ENCODE results near the gene MCF2L. TPM values are rescaled to one million over a fixed set of nuclear protein-coding genes. Genes with fewer than 3 reads are reported as not detected.
A peak's percentile ranks its signal among the peaks of the same experiment; 100 is the strongest.

The MCF2L gene
- total RNA-seq, 2 experiments from 2014 or later: 1.6 to 2.8 TPM

DNA sequence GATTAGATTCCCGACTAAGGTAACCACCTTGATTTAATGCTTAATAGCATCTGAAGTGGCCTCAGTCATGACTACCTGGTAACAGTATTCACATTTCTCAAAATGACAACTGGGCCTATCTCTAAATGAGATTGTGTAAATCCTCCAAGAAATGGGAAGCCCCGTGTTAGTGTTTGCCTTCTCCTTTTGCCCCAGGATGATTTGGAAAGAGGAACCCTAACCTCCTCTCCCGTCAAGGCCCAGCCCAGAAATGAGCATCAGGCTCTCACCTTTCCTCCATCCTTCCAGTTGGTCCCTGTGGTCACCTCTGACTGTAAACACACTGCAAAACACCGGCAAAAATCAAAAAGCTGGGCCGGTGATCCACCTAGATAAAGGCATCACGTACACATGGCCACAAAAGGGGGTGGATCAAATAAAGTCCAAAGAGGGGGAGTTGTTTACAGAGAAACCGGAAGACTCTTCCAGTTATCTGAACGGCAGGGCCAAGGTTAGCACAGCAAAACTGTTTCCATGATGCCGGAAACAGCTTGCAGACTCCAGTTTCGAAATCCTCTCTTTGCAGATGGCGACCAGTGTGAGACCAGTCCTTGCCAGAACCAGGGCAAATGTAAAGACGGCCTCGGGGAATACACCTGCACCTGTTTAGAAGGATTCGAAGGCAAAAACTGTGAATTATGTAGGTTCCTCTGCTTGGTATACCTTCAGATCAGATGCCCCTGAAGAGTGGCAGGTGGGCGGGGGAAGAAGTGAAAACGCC is 170.0 kb downstream of the MCF2L start:
- no peak for DNase-seq
- no peak overlapping the region for H3K27ac Mint-ChIP-seq
- CTCF ChIA-PET: no interaction called here
- no peaks in the 10 kb centered on the region for H3K36me3 Mint-ChIP-seq
- peaks cover 22% of the 10 kb centered on the region for H3K27me3 Mint-ChIP-seq
- H3K9me3 Mint-ChIP-seq (ENCODE audit: low read depth): no peaks in the 10 kb centered on the region
- H3K4me1 Mint-ChIP-seq: no peaks in the 10 kb centered on the region
- H3K4me3 Mint-ChIP-seq: no peak overlapping the region
- no peak for ATAC-seq

DNA sequence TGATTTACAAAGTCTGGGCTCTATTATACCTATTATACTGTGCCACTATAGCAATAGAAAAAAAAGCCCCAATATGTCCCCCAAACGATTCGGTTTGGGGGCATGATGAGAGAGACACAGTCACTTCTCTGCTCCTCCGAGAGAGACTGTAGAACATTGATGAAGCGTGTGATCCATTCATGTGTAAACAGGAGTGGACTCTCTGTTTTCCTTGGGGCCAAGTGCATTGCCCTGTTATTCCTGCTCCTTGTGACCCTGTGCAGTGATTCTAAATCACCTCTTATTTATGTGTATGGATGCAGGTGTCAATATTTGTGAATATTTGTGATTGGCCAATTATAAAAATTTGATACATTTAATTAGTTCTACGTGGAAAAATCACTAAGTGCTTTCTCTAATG is 170.6 kb downstream of the MCF2L start:
- CTCF ChIA-PET: no interaction called here

DNA sequence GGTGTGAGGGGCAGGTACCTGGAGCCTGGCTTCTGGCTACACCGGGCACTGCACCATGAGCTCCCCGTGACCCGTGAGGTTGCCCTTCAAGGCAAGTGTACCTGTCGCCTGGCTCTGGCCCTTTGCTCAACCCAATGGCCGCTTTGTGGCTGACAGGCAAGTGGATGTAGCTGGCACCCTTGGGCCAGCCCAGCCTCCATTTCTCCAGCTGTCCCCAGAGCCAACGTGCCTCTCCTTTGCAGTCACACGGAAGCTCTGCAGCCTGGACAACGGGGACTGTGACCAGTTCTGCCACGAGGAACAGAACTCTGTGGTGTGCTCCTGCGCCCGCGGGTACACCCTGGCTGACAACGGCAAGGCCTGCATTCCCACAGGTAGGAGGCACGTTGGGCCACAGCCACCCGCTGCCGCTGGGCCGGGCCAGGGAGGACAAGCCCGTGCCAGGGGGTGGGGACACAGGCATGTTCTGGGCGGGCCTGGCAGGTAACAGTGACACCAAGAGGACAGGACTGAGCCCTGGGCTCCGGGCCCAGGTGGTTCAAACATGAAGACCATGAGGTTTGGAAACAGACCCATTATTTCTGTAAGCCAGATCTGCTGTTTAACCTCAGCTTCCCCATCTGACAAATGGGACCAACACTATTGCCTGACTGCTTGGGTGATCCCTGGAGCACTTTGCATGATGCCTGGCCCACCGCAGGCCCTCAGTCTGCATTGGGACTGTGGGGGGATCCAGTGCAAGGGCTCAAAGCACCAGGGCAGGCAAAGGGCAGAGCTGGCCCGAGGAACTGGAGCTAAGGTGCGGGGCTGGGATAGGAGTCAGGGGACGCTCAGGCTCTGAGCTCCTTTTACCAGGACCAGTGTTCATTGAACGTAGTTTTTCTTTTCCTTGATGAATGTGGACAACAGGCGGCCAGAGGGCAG is 171.9 kb downstream of the MCF2L start:
- Mint-ChIP-seq H3K36me3 (no peaks in the 10 kb centered on the region), H3K4me3 (no peak overlapping the region), H3K4me1 (no peaks in the 10 kb centered on the region), H3K9me3 (ENCODE audit: low read depth) (no peaks in the 10 kb centered on the region), H3K27ac (no peak overlapping the region), H3K27me3 (peaks cover 17% of the 10 kb centered on the region)
- ATAC-seq (no peak), DNase-seq (no peak)
- CTCF ChIA-PET: interaction anchor here (1.2 kb wide), 1 partner anchor 17 kb away, joined by 3 read pairs; no protein-coding TSS in a partner anchor

More for the DNA sequence above, 170.6 kb downstream of the MCF2L start:
- Mint-ChIP-seq H3K9me3 (ENCODE audit: low read depth) (no peaks in the 10 kb centered on the region), H3K36me3 (no peaks in the 10 kb centered on the region), H3K4me3 (no peak overlapping the region), H3K4me1 (no peaks in the 10 kb centered on the region), H3K27me3 (peaks cover 19% of the 10 kb centered on the region), H3K27ac (no peak overlapping the region)
- DNase-seq (no peak), ATAC-seq (no peak)

DNA sequence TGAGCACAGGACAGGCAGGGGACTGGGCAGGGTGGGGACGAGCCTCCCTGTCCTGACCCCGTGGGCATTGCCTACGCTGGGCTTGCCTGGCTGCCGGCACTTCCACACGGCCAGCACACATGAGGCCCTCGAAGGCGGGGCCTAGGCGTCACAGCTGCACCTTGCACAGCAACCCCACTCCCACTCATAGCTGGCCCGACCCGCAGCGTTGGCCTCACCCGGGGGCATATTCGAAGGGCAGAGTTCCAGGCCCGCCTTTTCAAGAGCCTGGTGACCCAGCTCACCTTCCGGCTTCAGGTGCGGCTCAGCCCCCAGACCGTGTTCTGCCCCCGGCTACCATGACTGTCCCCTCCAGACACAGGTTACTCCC is 172.6 kb downstream of the MCF2L start:
- DNase-seq (no peak), ATAC-seq (no peak)
- no peaks in the 10 kb centered on the region for H3K9me3 Mint-ChIP-seq (ENCODE audit: low read depth)
- H3K36me3 Mint-ChIP-seq: no peaks in the 10 kb centered on the region
- H3K27me3 Mint-ChIP-seq: peaks cover 15% of the 10 kb centered on the region
- no peak overlapping the region for H3K4me3 Mint-ChIP-seq
- H3K4me1 Mint-ChIP-seq: no peaks in the 10 kb centered on the region
- CTCF ChIA-PET: interaction anchor here (1.2 kb wide), 1 partner anchor 18 kb away, joined by 3 read pairs; no protein-coding TSS in a partner anchor
- H3K27ac Mint-ChIP-seq: no peak overlapping the region

DNA sequence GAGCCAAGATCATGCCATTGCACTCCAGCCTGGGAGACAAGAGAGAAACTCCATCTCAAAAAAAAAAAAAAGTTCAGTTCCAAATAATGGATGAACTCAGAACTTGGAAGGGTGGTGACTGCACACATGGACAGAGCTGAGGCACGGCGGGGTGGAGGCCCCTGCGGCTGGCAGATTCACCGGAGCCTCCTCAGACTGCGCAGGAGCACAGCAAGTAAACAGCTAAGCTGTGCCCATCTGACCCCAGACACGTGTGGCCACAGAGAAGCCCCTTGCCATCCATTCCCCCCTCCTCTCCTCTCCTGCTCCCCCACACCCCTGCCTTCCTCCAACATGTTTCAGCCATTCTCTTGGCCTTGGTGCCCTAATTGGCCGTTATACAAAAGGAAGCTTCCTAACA is 173.9 kb downstream of the MCF2L start:
- H3K9me3 Mint-ChIP-seq (ENCODE audit: low read depth): no peaks in the 10 kb centered on the region

DNA sequence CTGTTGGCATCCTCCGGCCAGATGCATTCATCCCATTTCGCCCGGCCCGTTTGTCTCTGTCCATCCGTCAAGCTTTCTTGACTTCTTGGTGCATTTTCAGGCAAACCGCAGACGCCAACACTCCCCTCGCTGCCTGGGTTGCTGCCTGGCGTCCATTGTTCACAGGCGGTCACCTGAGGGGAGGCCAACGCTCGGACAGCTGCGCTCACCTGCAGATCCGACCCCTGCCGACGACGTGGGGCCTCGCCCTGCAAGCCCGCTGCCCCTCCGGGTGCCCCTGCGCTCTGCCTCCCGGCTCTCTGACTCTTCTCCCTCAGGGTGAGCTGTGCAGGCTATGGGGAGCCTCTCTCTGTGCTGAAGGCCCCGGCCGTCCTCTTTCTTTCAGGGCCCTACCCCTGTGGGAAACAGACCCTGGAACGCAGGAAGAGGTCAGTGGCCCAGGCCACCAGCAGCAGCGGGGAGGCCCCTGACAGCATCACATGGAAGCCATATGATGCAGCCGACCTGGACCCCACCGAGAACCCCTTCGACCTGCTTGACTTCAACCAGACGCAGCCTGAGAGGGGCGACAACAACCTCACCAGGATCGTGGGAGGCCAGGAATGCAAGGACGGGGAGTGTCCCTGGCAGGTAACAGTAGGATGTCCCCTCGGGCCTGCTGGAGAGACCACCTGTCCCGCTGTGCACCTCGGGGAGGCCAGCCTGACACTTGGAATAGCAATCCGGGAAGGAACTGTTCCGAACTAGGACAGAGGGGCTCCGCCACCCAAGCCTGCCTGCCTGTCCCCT is 174.6 kb downstream of the MCF2L start:
- Mint-ChIP-seq H3K36me3 (no peaks in the 10 kb centered on the region), H3K27ac (no peak overlapping the region), H3K27me3 (peaks cover 4% of the 10 kb centered on the region), H3K4me1 (no peaks in the 10 kb centered on the region), H3K9me3 (ENCODE audit: low read depth) (no peaks in the 10 kb centered on the region), H3K4me3 (no peak overlapping the region)
- DNase-seq: no peak
- CTCF ChIA-PET: no interaction called here
- no peak for ATAC-seq

More for the DNA sequence above, 173.9 kb downstream of the MCF2L start:
- DNase-seq (no peak), ATAC-seq (no peak)
- Mint-ChIP-seq H3K4me1 (no peaks in the 10 kb centered on the region), H3K27ac (no peak overlapping the region), H3K4me3 (no peak overlapping the region), H3K36me3 (no peaks in the 10 kb centered on the region), H3K27me3 (peaks cover 6% of the 10 kb centered on the region)
- CTCF ChIA-PET: no interaction called here

DNA sequence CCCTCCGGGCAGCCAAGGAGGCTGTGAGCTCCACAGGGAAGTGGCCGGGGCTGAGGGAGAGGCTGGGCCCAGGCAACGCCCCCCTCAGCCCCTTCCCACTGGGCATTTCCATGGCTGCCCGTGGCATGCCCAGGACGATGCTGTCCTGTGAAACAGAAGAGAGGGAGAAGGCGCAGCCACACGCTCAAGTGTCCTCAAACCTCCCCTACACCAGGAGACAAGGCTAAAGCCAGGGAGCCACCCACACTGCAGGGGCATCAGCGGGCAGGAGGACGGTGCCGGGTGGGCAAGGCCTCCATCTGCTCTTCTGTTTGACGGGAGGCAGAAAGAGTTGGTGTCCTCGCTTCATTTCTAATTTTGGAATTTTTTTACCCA is 175.2 kb downstream of the MCF2L start:
- DNase-seq (no peak), ATAC-seq (no peak)
- no peaks in the 10 kb centered on the region for H3K4me1 Mint-ChIP-seq
- no peak overlapping the region for H3K27ac Mint-ChIP-seq
- no peaks in the 10 kb centered on the region for H3K9me3 Mint-ChIP-seq (ENCODE audit: low read depth)
- no peaks in the 10 kb centered on the region for H3K36me3 Mint-ChIP-seq
- no peaks in the 10 kb centered on the region for H3K27me3 Mint-ChIP-seq
- CTCF ChIA-PET: no interaction called here
- no peak overlapping the region for H3K4me3 Mint-ChIP-seq

DNA sequence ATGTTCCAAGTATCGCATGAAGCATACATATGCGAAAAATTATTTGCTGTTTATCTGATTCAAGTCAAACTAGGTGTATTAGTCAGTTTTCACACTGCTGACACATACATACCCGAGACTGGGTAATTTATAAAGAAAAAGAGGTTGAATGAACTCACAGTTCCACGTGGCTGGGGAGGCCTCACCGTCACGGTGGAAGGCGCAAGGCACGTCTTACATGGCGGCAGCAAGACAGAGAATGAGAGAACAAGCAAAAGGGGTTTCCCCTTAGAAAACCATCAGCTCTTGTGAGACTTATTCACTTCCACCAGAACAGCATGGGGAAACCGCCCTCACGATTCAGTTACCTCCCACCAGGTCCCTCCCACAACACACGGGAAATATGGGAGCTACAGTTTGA is 176.5 kb downstream of the MCF2L start:
- no peaks in the 10 kb centered on the region for H3K36me3 Mint-ChIP-seq
- no peaks in the 10 kb centered on the region for H3K27me3 Mint-ChIP-seq
- ATAC-seq (no peak), DNase-seq (no peak)
- H3K4me3 Mint-ChIP-seq: no peak overlapping the region
- no peaks in the 10 kb centered on the region for H3K9me3 Mint-ChIP-seq (ENCODE audit: low read depth)
- CTCF ChIA-PET: no interaction called here
- H3K4me1 Mint-ChIP-seq: no peaks in the 10 kb centered on the region
- no peak overlapping the region for H3K27ac Mint-ChIP-seq

DNA sequence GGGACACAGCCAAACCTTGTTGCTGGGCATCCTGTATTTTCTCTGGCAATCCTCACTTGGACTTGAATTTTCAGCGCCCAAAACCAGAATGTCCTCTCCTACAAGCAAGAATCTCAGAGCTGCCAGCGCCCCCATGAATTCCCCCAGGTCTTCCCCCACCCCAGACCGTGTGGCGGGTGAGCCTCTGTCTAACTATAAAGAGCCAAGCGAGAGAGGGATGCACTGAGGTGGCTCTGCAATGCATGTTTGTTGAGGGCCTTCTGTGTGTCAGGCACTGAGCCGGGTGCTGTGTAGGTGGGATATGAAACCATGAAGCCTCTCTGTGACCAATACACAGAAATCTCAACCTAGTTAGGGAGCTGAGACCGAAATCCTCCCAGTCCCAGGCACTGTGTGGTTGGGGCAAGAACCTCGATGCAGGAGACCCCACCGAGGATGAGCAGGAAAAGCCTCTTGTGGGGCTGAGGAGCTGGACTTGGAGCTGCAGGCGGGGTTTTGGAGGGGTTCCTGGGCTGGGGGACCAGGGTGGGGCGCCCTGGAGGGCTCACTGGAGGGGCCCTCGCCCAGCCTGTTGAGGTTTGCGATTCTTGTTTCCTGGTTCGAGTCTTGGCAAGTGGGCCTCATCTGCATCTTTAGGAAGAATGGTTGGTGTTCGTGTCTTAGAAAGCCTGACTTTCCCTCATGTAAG is 177.0 kb downstream of the MCF2L start:
- ATAC-seq (no peak), DNase-seq (no peak)
- Mint-ChIP-seq H3K4me3 (no peak overlapping the region), H3K27me3 (peaks cover 3% of the 10 kb centered on the region), H3K9me3 (ENCODE audit: low read depth) (no peaks in the 10 kb centered on the region), H3K36me3 (no peaks in the 10 kb centered on the region), H3K27ac (no peak overlapping the region), H3K4me1 (no peaks in the 10 kb centered on the region)
- CTCF ChIA-PET: no interaction called here

DNA sequence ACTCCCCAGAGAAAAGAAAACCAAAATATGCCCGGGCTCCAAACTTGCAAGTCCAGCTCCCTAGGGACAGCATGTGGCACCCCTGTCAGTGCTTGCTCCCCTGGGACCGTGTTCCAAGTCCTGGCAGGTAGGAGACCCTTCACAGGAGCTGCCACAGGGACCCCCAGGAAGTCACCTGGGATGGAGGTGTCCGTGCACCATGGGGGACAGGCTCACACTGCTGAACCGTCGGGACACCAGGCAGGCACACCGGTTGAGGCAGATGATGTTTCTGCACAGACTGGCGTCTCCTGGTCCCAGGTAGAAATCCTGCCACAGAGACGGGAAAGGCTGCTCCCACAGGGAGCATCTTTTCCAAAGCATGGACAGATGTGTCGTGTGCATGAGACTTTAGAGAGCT is 177.7 kb downstream of the MCF2L start:
- no peaks in the 10 kb centered on the region for H3K4me1 Mint-ChIP-seq
- no peaks in the 10 kb centered on the region for H3K9me3 Mint-ChIP-seq (ENCODE audit: low read depth)
- CTCF ChIA-PET: no interaction called here
- no peak overlapping the region for H3K4me3 Mint-ChIP-seq
- ATAC-seq: no peak
- H3K36me3 Mint-ChIP-seq: no peaks in the 10 kb centered on the region
- H3K27ac Mint-ChIP-seq: no peak overlapping the region
- H3K27me3 Mint-ChIP-seq: peaks cover 8% of the 10 kb centered on the region
- DNase-seq: no peak

DNA sequence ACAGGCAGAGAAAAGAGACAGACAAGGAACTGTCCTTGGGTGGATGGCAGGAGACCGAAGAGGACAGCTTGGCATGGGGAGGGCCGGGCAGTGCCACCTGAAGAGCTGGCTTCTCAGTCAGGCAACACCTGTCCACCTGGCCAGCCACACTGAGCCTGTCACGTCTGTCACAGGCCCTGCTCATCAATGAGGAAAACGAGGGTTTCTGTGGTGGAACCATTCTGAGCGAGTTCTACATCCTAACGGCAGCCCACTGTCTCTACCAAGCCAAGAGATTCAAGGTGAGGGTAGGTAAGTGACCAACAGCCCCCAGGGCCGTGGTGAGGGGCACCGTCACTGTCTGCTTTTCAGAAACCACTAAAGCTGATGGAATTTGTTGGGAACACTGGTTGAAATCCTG is 178.2 kb downstream of the MCF2L start:
- Mint-ChIP-seq H3K27me3 (peaks cover 12% of the 10 kb centered on the region), H3K36me3 (no peaks in the 10 kb centered on the region), H3K27ac (no peak overlapping the region), H3K4me3 (no peak overlapping the region), H3K9me3 (ENCODE audit: low read depth) (no peaks in the 10 kb centered on the region), H3K4me1 (peaks cover under 1% of the 10 kb centered on the region)
- no peak for DNase-seq
- CTCF ChIA-PET: no interaction called here
- ATAC-seq: no peak

DNA sequence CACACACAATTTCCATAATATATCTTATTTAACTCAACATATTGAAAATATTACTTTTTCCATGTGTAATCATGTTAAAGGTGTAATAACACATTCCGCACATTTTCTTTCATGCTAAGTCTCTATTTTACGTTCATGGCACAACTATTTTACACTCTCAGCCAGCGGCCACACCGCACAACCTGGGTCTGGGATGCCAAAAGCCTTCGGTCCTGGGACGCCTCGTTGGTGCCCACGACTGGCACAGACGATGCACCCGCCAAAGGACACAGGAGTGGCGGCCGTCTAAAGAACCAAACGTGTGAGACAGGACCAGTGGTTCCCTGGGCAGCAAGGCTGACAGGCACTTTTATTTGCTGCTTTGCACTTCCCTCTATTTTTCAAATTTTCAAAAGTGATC is 179.4 kb downstream of the MCF2L start:
- Mint-ChIP-seq H3K4me1 (peaks cover 10% of the 10 kb centered on the region), H3K27ac (no peak overlapping the region), H3K4me3 (no peak overlapping the region), H3K36me3 (peaks cover 3% of the 10 kb centered on the region), H3K9me3 (ENCODE audit: low read depth) (no peaks in the 10 kb centered on the region), H3K27me3 (peaks cover 20% of the 10 kb centered on the region)
- ATAC-seq (no peak), DNase-seq (peak; percentile 30)
- CTCF ChIA-PET: no interaction called here

DNA sequence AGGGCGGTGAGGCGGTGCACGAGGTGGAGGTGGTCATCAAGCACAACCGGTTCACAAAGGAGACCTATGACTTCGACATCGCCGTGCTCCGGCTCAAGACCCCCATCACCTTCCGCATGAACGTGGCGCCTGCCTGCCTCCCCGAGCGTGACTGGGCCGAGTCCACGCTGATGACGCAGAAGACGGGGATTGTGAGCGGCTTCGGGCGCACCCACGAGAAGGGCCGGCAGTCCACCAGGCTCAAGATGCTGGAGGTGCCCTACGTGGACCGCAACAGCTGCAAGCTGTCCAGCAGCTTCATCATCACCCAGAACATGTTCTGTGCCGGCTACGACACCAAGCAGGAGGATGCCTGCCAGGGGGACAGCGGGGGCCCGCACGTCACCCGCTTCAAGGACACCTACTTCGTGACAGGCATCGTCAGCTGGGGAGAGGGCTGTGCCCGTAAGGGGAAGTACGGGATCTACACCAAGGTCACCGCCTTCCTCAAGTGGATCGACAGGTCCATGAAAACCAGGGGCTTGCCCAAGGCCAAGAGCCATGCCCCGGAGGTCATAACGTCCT is 180.0 kb downstream of the MCF2L start:
- ATAC-seq (no peak), DNase-seq (peak; percentile 33)
- peaks cover 13% of the 10 kb centered on the region for H3K4me1 Mint-ChIP-seq
- H3K27ac Mint-ChIP-seq: no peak overlapping the region
- H3K9me3 Mint-ChIP-seq (ENCODE audit: low read depth): no peaks in the 10 kb centered on the region
- CTCF ChIA-PET: no interaction called here
- H3K36me3 Mint-ChIP-seq: peaks cover 3% of the 10 kb centered on the region
- peaks cover 20% of the 10 kb centered on the region for H3K27me3 Mint-ChIP-seq
- H3K4me3 Mint-ChIP-seq: no peak overlapping the region
